PC-3 (cell line): ENCODE data around the gene RNF7.
"Not testable (repeated sequence)": the region's sequence is repeated elsewhere in the genome, so short reads cannot be mapped to it uniquely, and the experiment has no call there.

Source experiments
- CTCF ChIP-seq: fragments of 300-600 bp; sonication (generic); conservative IDR thresholded peaks from 2 replicates; pipeline ENCODE4 v1.5.1; 2017; ENCODE audit warnings: antibody characterized with exemption, low read depth, mild to moderate bottlenecking, low read length
- EZH2 ChIP-seq: fragments of 300-600 bp; sonication (generic); IDR thresholded peaks from one replicate; pipeline ENCODE4 v1.6.1; 2017; ENCODE audit warnings: antibody characterized with exemption, mild to moderate bottlenecking, low read length; ENCODE audit not compliant: unreplicated experiment
- EZH2phosphoT487 ChIP-seq: fragments of 300-600 bp; sonication (generic); IDR thresholded peaks from 2 replicates; pipeline ENCODE4 v1.6.1; 2018; ENCODE audit warnings: mild to moderate bottlenecking, antibody characterized with exemption, low read length, borderline replicate concordance

GRCh38 chr3:141762552-141762951 lies 24.5 kb downstream of the RNF7 start:
- not testable (repeated sequence) for TF ChIP-seq CTCF, EZH2phosphoT487, EZH2
